Measurements from ENCODE around the gene FRMPD4.

Gene FRMPD4

GRCh38 chrX:12307961-12308360 is 169.7 kb downstream of the FRMPD4 start:
- DNase-seq = no peak

DNA sequence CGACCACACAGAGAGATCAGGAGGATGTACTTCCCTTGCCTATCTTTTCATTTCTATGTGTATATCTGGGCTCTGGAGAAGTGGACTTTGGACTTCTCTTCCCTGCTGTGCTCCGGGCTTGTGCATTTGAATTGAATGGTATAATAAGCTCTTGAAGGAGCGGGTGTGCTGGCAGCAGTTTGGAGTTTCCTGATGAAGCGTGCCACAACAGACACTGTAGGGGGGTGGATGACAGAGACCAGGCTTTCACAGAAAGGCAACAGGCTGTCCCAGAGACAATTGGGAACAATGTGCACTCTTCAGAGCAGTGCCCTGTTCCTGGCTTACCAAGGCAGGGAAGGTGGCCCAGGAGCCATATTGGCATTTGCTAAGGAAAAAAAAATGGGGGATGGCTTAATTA is 170.1 kb downstream of the FRMPD4 start:
- DNase-seq = no peak

DNA sequence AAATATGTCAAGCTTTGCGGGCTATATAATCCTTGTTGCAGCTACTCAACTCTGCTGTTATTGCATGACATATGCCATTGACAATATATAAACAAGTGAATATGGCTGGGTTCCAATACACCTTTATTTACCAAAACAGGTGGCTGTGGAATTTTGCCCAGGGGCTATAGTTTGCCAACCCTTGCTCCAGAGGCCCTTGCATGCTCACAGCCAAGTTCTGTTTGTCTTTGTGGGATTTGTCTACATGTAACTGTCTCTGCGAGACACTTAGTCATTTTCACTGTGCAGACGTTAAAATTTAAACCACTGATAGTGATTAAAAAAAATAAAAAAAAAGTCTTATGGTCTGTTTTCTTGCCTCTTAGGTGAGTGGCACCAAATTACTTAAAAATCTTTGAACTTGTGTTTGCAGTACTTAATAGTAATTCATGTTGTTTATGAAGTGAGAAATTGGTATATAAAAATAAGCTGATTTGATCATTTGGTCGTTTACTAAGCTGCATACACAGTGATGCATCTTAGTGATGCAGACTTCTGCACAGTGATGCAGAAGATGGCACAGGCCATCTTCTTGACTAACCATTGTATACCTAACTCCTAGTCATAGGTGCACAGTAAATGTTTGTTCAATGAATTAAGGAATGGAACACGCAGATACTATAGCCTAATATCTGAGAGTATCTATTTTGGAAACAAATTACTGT is 170.9 kb downstream of the FRMPD4 start:
- no peak for DNase-seq

- DNase-seq = no peak
Observed at GRCh38 chrX:12309744-12310076, 171.4 kb downstream of the FRMPD4 start.

- no peak for DNase-seq
Observed at GRCh38 chrX:12314651-12315050, 176.4 kb downstream of the FRMPD4 start.

DNA sequence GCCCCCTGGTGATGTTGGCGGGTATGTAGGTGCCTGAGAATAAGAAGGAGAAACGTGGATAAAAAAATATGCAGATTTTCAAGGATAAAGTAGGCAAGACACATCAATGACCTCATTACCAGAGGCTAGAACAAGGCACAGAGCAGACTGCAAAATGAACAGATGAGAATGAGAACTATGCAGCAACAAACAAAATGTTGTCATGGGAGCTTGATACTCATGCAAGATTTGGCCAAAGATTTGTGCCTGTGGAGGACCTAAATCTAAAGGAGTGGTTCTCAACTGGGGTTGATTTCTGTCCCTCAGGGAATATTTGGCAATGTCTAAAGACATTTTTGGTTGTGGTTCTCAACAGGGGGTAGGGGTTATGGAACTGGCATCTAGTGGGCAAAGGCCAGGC is 177.3 kb downstream of the FRMPD4 start:
- DNase-seq = no peak

- no peak for DNase-seq
Observed at GRCh38 chrX:12319003-12319519, 180.8 kb downstream of the FRMPD4 start.

- no peak for DNase-seq
Observed at GRCh38 chrX:12319992-12320391, 181.7 kb downstream of the FRMPD4 start.

GRCh38 chrX:12322031-12322430 is 183.8 kb downstream of the FRMPD4 start:
- no peak for DNase-seq

- no peak for DNase-seq
Observed at GRCh38 chrX:12325171-12325570, 186.9 kb downstream of the FRMPD4 start.

- DNase-seq = no peak
Observed at GRCh38 chrX:12327836-12328235, 189.6 kb downstream of the FRMPD4 start.

GRCh38 chrX:12329476-12329875 is 191.2 kb downstream of the FRMPD4 start:
- no peak for DNase-seq

GRCh38 chrX:12330841-12331240 is 192.6 kb downstream of the FRMPD4 start:
- no peak for DNase-seq

DNA sequence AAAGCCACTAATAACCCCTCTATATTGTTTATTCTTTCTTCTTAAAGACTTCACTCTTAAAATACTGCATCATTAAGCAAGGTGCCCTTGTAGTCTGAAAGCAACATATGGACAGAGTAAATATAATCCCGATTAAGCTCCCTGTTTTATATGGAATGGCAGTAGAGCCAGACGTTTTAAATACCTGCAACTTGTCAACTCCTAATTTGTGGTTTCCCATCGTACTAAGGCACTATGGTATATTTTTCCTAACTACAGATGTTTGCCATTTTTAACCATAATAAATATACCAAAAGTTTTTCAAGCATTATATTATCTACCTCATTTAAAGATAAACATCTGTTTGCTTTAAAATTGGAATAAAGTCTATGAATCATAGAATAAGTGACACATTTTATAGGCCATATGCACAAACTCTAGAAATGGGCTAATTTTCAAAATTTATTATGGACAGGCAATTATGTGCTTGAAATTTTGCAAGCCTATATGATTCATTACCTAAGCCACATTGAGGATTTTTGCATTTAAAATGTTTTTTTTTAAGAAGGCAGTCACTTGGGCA is 194.6 kb downstream of the FRMPD4 start:
- no peak for DNase-seq

GRCh38 chrX:12339921-12340320 is 201.6 kb downstream of the FRMPD4 start:
- no peak for DNase-seq

DNA sequence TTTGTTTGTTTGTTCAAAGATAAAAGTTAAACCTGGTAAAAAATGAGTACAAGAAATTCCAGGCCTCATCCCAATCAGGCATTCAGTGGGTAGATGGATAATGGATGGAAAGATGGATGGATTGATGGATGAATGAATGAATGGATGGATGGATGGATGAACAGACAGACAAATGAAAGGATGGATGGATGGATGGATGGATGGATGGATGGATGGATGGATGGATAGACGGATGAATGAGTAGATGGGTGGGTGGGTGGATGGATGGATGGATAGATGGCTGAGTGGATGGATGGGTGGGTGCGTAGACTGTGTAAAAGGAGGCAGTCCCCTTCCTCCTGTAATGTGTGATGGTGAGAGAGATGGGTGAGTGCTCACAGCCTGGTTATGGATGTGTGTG is 206.7 kb downstream of the FRMPD4 start:
- DNase-seq = no peak

DNA sequence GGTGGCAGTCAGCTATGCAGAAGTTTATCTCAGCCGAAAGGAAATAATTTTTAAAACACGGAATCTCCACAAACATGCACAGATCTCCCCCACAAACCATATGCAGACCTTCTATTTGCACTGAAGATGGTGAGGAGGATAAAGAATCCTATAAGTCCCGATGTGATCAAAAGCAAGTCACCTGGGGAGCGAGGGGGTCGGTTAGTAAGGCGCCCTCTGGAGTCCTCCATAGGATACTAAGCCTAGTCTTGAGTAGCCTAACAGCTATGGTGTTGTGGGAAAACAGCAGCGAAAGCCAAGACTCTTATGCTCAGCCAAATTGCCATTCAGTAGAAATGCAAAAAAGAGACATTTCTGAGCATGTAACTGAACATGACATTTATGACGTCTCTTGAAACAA is 210.9 kb downstream of the FRMPD4 start:
- no peak for DNase-seq

- no peak for DNase-seq
Observed at GRCh38 chrX:12352922-12353321, 214.6 kb downstream of the FRMPD4 start.

DNA sequence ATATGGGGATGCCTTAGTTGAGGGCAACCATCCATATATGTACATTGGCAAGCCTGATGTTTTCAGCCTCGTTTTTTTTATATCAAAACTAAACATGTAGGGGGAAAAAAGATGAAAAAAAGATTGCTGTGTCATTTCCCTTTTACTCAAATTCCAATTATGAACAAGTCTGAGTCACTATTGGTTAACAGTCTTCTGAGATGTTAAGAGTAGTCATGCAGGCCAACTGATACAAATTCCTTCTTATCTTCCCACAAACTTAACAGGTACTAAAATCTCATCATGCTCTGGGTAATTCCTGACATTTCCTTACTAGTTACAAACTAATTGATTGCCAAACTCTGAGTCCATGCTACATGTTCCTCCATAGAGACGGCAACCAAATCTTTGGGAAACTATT is 222.1 kb downstream of the FRMPD4 start:
- DNase-seq = no peak

- DNase-seq = no peak
Observed at GRCh38 chrX:12360986-12361598, 222.8 kb downstream of the FRMPD4 start.

- no peak for DNase-seq
Observed at GRCh38 chrX:12363216-12363615, 224.9 kb downstream of the FRMPD4 start.

DNA sequence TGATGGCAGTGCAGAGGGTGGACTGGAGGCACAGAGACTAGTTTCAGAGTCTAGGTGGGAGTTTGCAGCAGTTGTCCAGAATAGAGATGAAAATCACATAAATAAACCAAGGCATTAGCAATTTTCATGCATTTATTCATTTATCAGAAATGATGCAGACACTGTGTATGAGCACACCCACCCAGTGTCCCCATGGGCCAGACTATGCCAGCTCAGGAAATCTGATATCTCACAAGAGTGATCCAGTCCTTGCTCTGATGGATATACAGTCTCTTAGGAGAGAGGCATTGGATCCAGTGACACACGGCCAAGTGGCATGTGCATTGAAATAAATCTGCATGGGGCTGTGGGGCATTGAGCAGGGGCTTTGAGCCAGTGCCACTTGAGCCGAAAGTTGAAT is 228.2 kb downstream of the FRMPD4 start:
- DNase-seq = no peak

DNA sequence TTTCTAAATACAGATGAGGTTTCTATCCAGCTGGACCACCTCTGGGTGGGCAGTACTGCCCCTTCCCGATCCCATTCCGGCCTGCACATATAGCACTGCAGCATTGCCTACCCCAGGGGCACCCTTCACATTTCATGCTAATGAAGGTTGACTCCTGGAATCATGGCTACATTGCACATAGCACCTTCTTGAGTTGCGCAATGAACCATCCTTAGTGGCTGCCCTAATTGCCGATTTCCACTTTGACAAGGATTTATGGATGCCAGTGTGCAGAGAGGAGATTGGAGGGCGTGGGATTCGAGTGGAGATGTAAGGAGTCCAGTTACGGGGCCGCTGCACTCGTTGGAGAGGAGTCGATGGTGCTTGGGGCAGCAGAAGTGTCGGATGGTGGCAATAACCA is 229.0 kb downstream of the FRMPD4 start:
- DNase-seq = no peak

DNA sequence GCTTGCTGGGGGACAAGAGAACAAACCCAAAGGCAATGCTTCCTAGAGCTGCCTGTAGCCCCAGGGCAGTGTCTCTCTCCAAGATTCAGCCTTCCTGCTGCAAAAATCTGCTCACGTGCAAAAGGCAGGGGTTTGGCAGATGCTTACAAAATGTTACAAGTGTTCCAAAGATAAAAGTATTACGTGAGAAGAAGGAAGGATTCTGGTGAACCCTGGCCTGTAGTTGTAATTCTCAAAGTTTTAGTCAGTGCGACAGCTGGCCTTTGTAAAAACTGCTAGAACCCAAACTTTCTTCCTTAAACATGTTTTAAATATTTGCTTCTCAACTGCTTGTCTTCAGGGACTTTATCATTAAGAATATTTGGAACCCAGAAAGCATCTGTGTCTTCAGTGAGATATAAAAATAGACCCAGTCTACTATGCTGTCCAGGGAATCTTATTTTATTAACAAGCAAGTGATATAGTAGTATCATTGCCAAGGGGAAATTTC is 232.3 kb downstream of the FRMPD4 start:
- no peak for DNase-seq

Measured in hematopoietic multipotent progenitor cell treated with erythropoietin and hydrocortisone succinate and interleukin-3 and kit ligand, for 8 days (in vitro differentiated cells).